HepG2 (cell line): ENCODE measurements around the gene ITGB2.

Source experiments
- ARNT ChIP-seq: fragments of 450-650 bp; IDR thresholded peaks from 2 replicates; pipeline ENCODE4 v1.6.1; 2017
- FOXM1 ChIP-seq: sonication (generic); formaldehyde crosslinking; IDR thresholded peaks from 2 replicates; pipeline ENCODE4 v1.5.0; 2020; ENCODE audit warnings: missing genetic modification reagents
- TF ChIP-seq, protein P1 (sequence below): sonication (generic); formaldehyde crosslinking; IDR thresholded peaks from 2 replicates; pipeline ENCODE4 v1.4.0; 2020; ENCODE audit warnings: missing genetic modification reagents, mild to moderate bottlenecking, borderline replicate concordance
- TF ChIP-seq, protein P2 (sequence below): sonication (generic); formaldehyde crosslinking; IDR thresholded peaks from 2 replicates; pipeline ENCODE4 v1.5.1; 2020; ENCODE audit warnings: mild to moderate bottlenecking, missing genetic modification reagents, moderate library complexity
- TF ChIP-seq, protein P3 (sequence below): sonication (generic); formaldehyde crosslinking; IDR thresholded peaks from 2 replicates; pipeline ENCODE4 v1.5.0; 2020; ENCODE audit warnings: mild to moderate bottlenecking, missing genetic modification reagents, moderate library complexity

DNA sequence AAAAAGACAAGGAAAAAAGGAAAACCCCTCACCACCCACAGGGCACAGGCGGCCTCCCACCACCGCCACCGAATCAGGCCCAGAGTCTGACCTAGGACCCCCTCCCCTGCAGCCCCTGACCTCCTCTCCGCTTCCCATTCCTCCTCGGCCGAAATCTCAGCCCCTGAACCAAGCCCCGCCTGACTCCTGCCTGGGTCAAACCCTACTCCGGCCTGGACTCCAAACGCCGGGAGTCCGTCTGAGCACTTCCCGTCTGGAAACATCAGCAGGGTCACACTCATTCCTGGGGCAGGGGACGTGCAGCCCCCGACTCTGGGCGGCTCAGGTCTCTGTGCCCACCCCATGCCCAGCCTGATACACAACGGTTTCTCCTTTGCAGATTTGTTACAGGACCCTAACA is 76.4 kb downstream of the ITGB2 start:
- TF ChIP-seq, protein P1, sequence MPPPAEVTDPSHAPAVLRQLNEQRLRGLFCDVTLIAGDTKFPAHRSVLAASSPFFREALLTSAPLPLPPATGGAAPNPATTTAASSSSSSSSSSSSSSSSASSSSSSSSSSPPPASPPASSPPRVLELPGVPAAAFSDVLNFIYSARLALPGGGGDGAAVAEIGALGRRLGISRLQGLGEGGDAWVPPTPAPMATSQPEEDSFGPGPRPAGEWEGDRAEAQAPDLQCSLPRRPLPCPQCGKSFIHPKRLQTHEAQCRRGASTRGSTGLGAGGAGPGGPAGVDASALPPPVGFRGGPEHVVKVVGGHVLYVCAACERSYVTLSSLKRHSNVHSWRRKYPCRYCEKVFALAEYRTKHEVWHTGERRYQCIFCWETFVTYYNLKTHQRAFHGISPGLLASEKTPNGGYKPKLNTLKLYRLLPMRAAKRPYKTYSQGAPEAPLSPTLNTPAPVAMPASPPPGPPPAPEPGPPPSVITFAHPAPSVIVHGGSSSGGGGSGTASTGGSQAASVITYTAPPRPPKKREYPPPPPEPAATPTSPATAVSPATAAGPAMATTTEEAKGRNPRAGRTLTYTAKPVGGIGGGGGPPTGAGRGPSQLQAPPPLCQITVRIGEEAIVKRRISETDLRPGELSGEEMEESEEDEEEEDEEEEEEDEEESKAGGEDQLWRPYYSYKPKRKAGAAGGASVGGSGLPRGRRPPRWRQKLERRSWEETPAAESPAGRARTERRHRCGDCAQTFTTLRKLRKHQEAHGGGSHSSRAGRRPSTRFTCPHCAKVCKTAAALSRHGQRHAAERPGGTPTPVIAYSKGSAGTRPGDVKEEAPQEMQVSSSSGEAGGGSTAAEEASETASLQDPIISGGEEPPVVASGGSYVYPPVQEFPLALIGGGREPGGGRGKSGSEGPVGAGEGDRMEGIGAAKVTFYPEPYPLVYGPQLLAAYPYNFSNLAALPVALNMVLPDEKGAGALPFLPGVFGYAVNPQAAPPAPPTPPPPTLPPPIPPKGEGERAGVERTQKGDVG (CRISPR knock-in tag): no peak
- TF ChIP-seq, protein P2, sequence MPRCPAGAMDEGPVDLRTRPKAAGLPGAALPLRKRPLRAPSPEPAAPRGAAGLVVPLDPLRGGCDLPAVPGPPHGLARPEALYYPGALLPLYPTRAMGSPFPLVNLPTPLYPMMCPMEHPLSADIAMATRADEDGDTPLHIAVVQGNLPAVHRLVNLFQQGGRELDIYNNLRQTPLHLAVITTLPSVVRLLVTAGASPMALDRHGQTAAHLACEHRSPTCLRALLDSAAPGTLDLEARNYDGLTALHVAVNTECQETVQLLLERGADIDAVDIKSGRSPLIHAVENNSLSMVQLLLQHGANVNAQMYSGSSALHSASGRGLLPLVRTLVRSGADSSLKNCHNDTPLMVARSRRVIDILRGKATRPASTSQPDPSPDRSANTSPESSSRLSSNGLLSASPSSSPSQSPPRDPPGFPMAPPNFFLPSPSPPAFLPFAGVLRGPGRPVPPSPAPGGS (CRISPR knock-in tag): no peak
- no peak for TF ChIP-seq ARNT
- TF ChIP-seq, protein P3, sequence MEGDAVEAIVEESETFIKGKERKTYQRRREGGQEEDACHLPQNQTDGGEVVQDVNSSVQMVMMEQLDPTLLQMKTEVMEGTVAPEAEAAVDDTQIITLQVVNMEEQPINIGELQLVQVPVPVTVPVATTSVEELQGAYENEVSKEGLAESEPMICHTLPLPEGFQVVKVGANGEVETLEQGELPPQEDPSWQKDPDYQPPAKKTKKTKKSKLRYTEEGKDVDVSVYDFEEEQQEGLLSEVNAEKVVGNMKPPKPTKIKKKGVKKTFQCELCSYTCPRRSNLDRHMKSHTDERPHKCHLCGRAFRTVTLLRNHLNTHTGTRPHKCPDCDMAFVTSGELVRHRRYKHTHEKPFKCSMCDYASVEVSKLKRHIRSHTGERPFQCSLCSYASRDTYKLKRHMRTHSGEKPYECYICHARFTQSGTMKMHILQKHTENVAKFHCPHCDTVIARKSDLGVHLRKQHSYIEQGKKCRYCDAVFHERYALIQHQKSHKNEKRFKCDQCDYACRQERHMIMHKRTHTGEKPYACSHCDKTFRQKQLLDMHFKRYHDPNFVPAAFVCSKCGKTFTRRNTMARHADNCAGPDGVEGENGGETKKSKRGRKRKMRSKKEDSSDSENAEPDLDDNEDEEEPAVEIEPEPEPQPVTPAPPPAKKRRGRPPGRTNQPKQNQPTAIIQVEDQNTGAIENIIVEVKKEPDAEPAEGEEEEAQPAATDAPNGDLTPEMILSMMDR (CRISPR knock-in tag): no peak
- no peak for TF ChIP-seq FOXM1 (CRISPR knock-in tag)
